ENCODE data around the gene LEFTY2.

- TF ChIP-seq, protein P1, sequence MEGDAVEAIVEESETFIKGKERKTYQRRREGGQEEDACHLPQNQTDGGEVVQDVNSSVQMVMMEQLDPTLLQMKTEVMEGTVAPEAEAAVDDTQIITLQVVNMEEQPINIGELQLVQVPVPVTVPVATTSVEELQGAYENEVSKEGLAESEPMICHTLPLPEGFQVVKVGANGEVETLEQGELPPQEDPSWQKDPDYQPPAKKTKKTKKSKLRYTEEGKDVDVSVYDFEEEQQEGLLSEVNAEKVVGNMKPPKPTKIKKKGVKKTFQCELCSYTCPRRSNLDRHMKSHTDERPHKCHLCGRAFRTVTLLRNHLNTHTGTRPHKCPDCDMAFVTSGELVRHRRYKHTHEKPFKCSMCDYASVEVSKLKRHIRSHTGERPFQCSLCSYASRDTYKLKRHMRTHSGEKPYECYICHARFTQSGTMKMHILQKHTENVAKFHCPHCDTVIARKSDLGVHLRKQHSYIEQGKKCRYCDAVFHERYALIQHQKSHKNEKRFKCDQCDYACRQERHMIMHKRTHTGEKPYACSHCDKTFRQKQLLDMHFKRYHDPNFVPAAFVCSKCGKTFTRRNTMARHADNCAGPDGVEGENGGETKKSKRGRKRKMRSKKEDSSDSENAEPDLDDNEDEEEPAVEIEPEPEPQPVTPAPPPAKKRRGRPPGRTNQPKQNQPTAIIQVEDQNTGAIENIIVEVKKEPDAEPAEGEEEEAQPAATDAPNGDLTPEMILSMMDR (IDR thresholded peaks at IDR 0.05; ENCODE audit: low read depth, low read length, missing input control), result no peak
- TF ChIP-seq TAF1 (conservative IDR thresholded peaks at IDR 0.05) (no peak), RAD21 (IDR thresholded peaks at IDR 0.05) (no peak), SP1 (IDR thresholded peaks at IDR 0.05) (peak; percentile 28), YY1 (IDR thresholded peaks at IDR 0.05) (peak; percentile 76)
Observed at GRCh38 chr1:225891229-225891972, 49.6 kb downstream of the LEFTY2 start.
